Immature natural killer cell (primary cell): Measurements from ENCODE around the gene TMPRSS13. TPM values are rescaled to one million over a fixed set of nuclear protein-coding genes. Genes with fewer than 3 reads are reported as not detected.

Source experiments
- DNase-seq, 3 donors: peaks; one replicate each; pipeline ENCODE4 v3.0.0; 2022; ENCODE audit warnings: mixed read lengths in 1 of 3
- H3K27ac Mint-ChIP-seq, 6 donors: one replicate each; pipeline ENCODE4 v1.8.0; 2020; ENCODE audit warnings: mixed read lengths in 6 of 6, mild to moderate bottlenecking in 5 of 6, inconsistent platforms in 4 of 6, moderate library complexity in 3 of 6
- H3K27me3 Mint-ChIP-seq, 3 donors: one replicate each; pipeline ENCODE4 v1.8.0; 2020 to 2021; ENCODE audit warnings: low read depth in 3 of 3, mild to moderate bottlenecking in 3 of 3, mixed read lengths in 3 of 3, moderate library complexity in 3 of 3, inconsistent platforms in 1 of 3
- H3K36me3 Mint-ChIP-seq, 3 donors: one replicate each; pipeline ENCODE4 v1.8.0; 2020; ENCODE audit warnings: mixed read lengths in 3 of 3, inconsistent platforms in 2 of 3, mild to moderate bottlenecking in 2 of 3
- H3K4me1 Mint-ChIP-seq, 2 donors: one replicate each; pipeline ENCODE4 v1.8.0; 2020; ENCODE audit warnings: inconsistent platforms in 2 of 2, mild to moderate bottlenecking in 2 of 2, mixed read lengths in 2 of 2, moderate library complexity in 1 of 2
- H3K4me3 Mint-ChIP-seq, 5 donors: one replicate each; pipeline ENCODE4 v1.8.0; 2020; ENCODE audit warnings: mild to moderate bottlenecking in 5 of 5, mixed read lengths in 5 of 5, inconsistent platforms in 3 of 5, moderate library complexity in 3 of 5
- H3K9me3 Mint-ChIP-seq, 6 donors: one replicate each; pipeline ENCODE4 v1.8.0; 2020; ENCODE audit warnings: mild to moderate bottlenecking in 6 of 6, mixed read lengths in 6 of 6, inconsistent platforms in 4 of 6, moderate library complexity in 3 of 6
- polyA plus RNA-seq, 3 donors: library from polyadenylated mRNA; unstranded; fragments of 300-500 nt; fragmentation: Illumina TruSeq; gene quantifications; one replicate each; pipeline ENCODE4 v1.2.3, GENCODE V29; 2021

Gene TMPRSS13
- polyA plus RNA-seq, 3 donors from 2014 or later, result 0.20 to 0.31 TPM; not detected in 1

DNA sequence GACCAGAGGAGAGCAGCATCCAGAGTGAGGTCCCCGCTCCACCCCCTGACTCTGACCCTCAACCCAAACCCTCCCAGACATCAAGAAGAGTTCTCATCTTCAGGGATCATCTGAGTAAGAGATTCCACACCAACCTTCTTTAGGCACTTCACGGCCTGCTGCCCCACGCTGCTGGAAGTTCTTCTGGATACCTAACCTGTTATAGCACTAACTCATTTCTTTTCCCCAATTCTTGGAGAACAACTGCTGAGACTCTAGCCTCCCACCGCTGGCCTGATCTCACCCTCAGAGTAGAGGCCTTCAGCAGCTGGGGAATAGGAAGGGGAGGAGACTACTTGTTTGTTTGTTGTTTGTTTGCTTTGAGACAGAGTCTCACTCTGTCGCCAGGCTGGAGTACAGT lies 7.3 kb downstream of the TMPRSS13 start:
- no peak for DNase-seq
- Mint-ChIP-seq H3K27ac (no peak overlapping the region), H3K9me3 (no peaks in the 10 kb centered on the region), H3K4me3 (no peak overlapping the region), H3K36me3 (no peaks in the 10 kb centered on the region), H3K4me1 (no peaks in the 10 kb centered on the region), H3K27me3 (peaks cover 2 to 5% (median 3%) of the 10 kb centered on the region in 3 donors)

DNA sequence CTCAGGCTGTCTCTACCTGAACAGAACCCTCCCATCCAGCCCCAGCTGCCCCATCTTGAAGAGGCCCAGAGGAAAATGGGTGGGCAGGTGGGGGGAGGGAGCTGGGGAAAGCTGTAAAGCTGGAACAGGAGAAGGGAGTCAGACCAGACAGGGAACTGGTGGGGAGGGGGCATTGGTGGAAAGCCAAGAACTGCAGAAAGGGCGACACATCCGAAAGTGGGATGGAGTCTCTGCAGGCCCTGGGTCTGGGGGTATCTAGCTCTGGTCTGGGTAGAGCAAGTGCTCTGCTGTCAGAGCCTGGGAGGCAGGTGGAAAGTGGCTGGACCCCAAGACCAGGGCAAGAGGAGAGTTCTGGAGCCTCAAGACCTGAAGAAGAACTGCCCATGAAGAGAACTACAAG lies 7.7 kb downstream of the TMPRSS13 start:
- Mint-ChIP-seq H3K27ac (no peak overlapping the region), H3K4me1 (no peaks in the 10 kb centered on the region), H3K36me3 (no peaks in the 10 kb centered on the region), H3K27me3 (peaks cover 2 to 5% (median 3%) of the 10 kb centered on the region in 3 donors), H3K9me3 (no peaks in the 10 kb centered on the region), H3K4me3 (no peak overlapping the region)
- DNase-seq, result no peak

DNA sequence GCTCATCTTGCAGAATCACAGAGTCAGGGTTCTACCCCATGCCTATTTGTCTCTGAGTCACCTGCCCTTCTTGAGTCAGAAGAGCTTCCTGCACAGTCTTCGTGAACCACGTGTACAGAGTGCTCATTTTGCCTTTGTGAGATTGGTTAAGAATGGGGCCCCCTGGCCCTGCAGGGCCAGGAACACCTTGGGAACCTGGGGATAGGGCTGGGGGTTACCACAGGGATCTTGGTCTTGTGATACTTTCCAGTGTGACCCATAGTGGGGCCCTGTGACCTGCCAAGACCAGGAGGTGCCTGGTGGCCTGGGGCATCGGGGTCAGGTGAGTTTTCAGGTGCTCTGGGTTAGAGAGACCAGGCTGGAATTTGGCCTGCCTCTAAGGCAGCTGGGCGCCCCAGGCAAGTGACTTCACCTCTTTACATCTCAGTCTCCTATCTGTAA lies 9.4 kb downstream of the TMPRSS13 start:
- H3K27ac Mint-ChIP-seq, result no peak overlapping the region

DNA sequence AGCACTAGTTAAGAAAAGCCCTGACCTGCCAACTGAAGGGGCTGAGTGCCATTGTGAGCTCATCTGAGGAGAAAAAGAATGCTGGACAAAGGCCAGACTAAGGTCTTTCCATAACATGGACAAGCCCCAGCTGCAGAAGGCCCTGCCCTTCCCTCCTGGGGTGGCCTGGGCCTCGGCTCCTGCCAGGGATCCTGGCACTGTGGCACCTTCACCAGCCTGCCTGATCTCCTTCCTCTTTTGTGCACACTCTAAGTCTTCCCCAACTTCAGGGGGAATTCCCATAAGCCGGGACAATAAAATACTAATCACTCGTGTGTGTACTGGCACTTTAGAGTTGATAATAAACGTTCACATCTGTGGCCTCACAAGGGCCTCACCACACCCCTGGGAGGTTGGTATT lies 9.9 kb downstream of the TMPRSS13 start:
- no peaks in the 10 kb centered on the region for H3K9me3 Mint-ChIP-seq
- no peak overlapping the region for H3K27ac Mint-ChIP-seq
- no peak for DNase-seq
- peaks cover 0 to 3% (median 0%) of the 10 kb centered on the region in 3 donors for H3K27me3 Mint-ChIP-seq
- H3K4me3 Mint-ChIP-seq, result no peak overlapping the region
- no peaks in the 10 kb centered on the region for H3K4me1 Mint-ChIP-seq
- no peaks in the 10 kb centered on the region for H3K36me3 Mint-ChIP-seq

More for the DNA sequence above, 9.4 kb downstream of the TMPRSS13 start:
- Mint-ChIP-seq H3K4me3 (no peak overlapping the region), H3K4me1 (no peaks in the 10 kb centered on the region), H3K36me3 (no peaks in the 10 kb centered on the region), H3K9me3 (no peaks in the 10 kb centered on the region), H3K27me3 (peaks cover 0 to 3% (median 2%) of the 10 kb centered on the region in 3 donors)
- no peak for DNase-seq

DNA sequence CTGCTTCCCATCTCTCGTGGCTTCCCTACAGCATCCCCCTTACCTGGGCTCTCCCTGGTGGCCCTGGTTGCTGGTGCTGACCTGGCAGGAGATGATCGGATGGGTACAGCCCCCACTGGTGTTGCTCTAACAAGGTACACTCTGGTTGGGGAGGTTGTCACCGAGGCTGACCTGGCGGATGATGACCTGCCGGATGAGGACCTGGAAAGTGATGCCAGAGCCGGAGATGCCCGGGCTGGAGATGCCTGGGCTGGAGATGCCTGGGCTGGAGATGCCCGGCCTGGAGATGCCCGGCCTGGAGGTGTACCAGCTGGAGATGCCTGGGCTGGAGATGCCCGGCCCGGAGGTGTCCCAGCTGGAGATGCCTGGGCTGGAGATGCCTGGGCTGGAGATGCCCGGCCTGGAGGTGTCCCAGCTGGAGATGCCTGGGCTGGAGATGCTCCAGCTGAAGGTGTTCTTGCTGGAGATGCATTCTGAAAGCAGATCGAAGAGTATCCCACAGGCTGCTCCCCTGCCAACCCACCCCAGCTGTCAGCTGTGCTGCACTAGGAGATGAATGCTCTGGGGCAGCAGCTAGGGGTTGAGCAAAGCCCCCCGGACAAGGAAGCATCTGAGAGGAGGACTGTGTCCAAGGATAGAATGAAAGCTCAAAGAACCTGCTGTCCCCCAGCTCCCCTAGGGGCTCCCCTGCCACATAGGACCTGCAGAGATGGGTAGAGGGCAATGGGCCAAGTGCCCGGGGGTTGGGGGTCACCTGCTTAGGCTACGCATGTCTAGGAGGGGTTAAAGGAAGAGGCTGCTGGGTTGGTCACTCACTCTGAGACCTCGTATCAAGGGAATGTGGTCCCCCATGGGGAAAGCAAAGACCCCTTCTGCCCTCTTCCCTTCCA lies 10.6 kb downstream of the TMPRSS13 start:
- no peaks in the 10 kb centered on the region for H3K36me3 Mint-ChIP-seq
- no peaks in the 10 kb centered on the region for H3K4me1 Mint-ChIP-seq
- H3K27me3 Mint-ChIP-seq, result peaks cover 0 to 3% (median 0%) of the 10 kb centered on the region in 3 donors
- DNase-seq, result no peak
- H3K4me3 Mint-ChIP-seq, result no peak overlapping the region
- H3K27ac Mint-ChIP-seq, result no peak overlapping the region
- no peaks in the 10 kb centered on the region for H3K9me3 Mint-ChIP-seq

DNA sequence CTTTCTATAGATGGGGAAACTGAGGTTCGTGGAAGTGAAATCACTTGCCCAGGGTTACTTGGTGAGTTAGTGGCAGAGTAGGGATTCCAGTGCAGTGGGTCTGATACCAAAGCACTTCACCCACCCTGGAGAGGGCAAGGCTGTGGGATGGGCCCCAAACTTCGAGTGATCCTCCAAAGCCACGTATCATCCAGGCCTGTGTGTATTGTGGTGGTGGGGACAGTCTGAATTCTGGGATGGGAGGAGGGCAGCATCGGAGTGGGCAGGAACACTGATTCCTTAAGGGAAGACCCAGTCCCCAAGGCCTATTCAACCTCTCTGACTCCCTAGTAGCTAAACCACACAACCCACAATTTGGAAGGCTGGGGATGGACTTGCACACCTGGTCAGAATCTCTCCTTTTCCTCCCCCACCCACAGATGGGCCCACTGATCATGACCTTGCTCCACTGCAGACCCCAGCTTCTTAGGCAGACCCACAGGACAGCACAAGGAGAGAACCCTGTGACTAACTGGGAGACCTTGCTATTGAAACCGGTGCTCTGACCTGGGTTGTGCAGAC lies 11.5 kb downstream of the TMPRSS13 start:
- DNase-seq, result no peak
- Mint-ChIP-seq H3K27ac (no peak overlapping the region), H3K4me1 (no peaks in the 10 kb centered on the region), H3K9me3 (no peaks in the 10 kb centered on the region), H3K4me3 (no peak overlapping the region), H3K36me3 (no peaks in the 10 kb centered on the region), H3K27me3 (peaks cover 0 to 3% (median 0%) of the 10 kb centered on the region in 3 donors)

DNA sequence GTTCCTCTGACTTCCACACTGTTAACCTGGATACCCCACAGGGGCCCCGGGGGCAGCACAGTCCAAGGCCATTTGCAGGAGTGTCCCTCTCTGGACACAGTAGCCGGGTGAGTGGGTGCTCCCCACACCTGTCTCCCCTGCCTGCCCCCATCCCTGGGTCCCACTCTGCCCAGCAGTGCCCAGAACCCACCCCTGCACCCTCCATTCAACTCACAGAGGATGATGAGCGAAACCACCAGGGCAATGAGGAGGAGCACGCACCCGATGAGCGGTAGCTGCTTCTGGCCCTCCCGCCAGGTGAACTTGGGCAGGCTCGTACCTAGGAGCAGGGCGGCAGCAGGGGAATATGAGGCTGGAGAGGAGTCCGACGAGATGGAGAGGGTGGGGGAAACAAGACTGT lies 12.2 kb downstream of the TMPRSS13 start:
- peaks cover 0 to 3% (median 0%) of the 10 kb centered on the region in 3 donors for H3K27me3 Mint-ChIP-seq
- no peaks in the 10 kb centered on the region for H3K9me3 Mint-ChIP-seq
- no peaks in the 10 kb centered on the region for H3K36me3 Mint-ChIP-seq
- DNase-seq, result no peak
- no peak overlapping the region for H3K27ac Mint-ChIP-seq
- H3K4me3 Mint-ChIP-seq, result no peak overlapping the region
- H3K4me1 Mint-ChIP-seq, result no peaks in the 10 kb centered on the region

DNA sequence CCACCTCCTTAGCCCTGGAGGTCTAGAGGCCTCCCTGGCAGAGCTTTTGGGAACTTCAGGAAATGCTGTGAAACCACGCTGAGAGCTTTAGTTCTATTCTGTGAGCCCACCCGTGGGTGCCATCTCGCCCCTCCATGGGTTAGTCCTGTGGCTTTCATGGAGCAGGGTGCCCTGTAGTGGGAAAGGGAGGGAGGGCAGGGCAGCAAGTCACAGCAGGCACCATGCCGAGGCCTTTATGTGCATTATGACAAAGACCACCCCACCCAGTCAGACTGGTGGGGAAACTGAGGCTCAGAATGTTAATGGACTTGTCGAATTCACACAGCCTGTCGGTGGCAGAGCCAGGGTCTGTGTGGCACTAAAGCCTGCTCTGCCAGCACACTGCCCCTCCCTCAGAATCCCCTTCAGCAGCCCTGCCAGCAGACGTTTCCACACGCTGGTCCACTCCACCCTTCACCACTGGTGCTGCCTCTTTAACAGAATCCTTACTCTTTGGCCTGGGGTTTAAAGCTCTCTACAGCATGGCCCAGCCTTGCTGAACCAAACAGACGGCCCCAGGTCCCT lies 13.4 kb downstream of the TMPRSS13 start:
- Mint-ChIP-seq H3K4me3 (no peak overlapping the region), H3K27ac (peak overlapping the region in 2 of 6 donors; percentile 6 to 19), H3K27me3 (peaks cover 0 to 3% (median 0%) of the 10 kb centered on the region in 3 donors), H3K4me1 (no peaks in the 10 kb centered on the region), H3K9me3 (no peaks in the 10 kb centered on the region), H3K36me3 (peaks cover 0 to 2% (median 0%) of the 10 kb centered on the region in 3 donors)
- no peak for DNase-seq

DNA sequence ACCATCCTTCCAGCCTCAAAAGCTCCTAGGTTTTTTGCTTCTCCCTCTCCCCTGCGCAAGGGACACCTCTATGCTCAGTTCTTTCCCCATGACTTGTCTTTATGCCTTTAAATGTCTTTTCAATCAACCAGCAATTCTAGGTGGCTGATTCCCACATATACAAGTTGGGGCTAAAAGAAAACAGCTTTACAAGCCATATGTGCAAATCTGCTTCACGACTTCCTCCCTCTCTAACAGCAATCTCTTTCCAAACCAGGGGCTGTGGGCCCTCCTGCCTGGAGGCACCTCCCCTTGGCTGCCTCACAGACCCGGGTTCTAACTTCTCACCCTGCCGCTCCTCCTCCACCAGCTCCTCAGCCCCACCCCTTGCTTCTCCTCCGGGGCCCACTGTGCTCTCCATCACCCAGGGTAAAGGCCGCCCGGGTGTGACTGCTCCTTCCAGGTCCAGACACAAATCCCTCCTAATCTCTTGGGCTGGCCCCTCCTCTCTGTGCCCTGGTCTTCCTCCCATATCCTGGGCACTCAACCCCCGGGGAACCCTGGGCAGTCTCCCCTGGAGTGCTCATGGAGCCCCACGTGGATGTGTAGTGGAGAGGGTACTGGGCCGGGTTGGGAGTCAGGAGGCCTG lies 14.1 kb downstream of the TMPRSS13 start:
- H3K27me3 Mint-ChIP-seq, result peaks cover 0 to 3% (median 0%) of the 10 kb centered on the region in 3 donors

DNA sequence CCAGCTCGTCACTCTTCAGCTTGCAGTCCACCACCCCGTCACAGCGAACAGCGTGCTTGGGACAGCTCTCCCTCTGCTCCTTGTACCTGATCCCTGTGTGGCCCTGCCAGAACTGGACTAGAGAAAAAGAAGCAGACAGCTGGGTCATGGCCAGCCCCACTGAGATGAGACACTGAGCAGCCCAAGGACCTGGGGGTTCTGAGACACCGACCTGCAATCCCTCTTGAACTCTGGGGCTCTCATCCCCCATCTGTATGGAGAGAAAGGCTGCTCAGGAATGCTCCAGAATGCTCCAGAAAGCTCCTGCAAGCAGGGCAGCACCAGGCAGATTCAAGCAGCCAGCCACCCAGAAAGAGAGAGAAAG lies 14.8 kb downstream of the TMPRSS13 start:
- Mint-ChIP-seq H3K4me3 (no peak overlapping the region), H3K27ac (peak overlapping the region in 1 of 6 donors; percentile 90), H3K4me1 (no peaks in the 10 kb centered on the region), H3K9me3 (no peaks in the 10 kb centered on the region), H3K27me3 (peaks cover 0 to 3% (median 0%) of the 10 kb centered on the region in 3 donors), H3K36me3 (peaks cover 0 to 3% (median 0%) of the 10 kb centered on the region in 3 donors)
- DNase-seq, result no peak

More for the DNA sequence above, 14.1 kb downstream of the TMPRSS13 start:
- no peak overlapping the region for H3K4me3 Mint-ChIP-seq
- H3K27ac Mint-ChIP-seq, result peak overlapping the region in 1 of 6 donors; percentile 29
- no peaks in the 10 kb centered on the region for H3K9me3 Mint-ChIP-seq
- H3K36me3 Mint-ChIP-seq, result peaks cover 0 to 3% (median 0%) of the 10 kb centered on the region in 3 donors
- DNase-seq, result no peak
- H3K4me1 Mint-ChIP-seq, result no peaks in the 10 kb centered on the region

DNA sequence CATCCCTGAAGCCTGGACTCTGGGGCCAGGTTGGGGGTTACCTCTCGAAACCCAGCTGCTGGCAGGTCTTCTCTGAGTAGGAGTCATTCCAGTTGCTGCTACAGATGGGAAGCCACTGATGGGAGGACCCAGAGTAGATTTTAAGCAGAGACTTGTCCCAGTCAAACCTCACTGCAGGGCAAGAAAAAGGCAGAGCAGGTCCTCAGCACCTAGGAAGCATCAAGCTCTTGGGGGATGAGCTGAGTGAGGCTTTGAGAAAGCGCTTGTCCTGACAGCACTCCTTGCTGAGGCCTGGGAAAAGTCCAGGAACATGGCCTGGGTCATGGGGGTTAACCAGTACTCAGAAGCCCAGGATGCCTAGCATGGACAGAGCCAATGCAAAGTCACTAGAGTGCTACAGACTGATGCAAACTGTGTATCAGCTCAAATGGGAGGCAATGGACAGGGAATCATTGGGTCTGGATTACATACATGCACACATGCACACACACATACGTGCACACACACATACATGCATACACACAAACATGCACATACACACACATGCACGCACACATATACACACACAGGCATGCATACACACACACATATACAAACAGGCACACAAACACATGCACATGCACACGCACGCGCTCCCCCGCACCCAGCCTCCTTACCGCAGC lies 15.3 kb downstream of the TMPRSS13 start:
- Mint-ChIP-seq H3K4me3 (no peak overlapping the region), H3K4me1 (no peaks in the 10 kb centered on the region), H3K27me3 (peaks cover 0 to 1% (median 0%) of the 10 kb centered on the region in 3 donors), H3K36me3 (peaks cover 0 to 3% (median 0%) of the 10 kb centered on the region in 3 donors), H3K9me3 (no peaks in the 10 kb centered on the region), H3K27ac (peak overlapping the region in 1 of 6 donors; percentile 90)
- no peak for DNase-seq

DNA sequence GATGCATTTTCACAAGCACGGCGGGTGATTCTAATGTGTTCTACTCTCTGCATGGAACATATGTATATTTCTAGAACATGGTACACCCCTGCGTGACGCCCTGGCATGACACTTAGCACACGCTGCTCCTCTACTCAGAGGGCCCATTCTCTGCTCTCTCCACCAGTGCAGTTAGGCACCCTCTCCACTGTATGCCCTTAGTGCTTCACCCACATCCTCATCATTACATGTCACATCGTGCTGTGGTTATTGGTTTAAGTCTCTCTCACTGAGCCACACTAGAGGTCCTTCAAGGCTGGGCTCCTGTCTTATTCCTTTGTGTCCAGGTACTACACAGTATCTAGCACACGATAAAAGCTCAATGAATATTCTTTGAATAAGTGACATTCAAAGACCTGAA lies 16.7 kb downstream of the TMPRSS13 start:
- Mint-ChIP-seq H3K36me3 (peaks cover 0 to 6% (median 0%) of the 10 kb centered on the region in 3 donors), H3K9me3 (no peaks in the 10 kb centered on the region), H3K27me3 (peaks cover 0 to 1% (median 0%) of the 10 kb centered on the region in 3 donors), H3K4me3 (no peak overlapping the region), H3K27ac (no peak overlapping the region), H3K4me1 (peaks cover 0 to 3% of the 10 kb centered on the region in 2 donors)
- DNase-seq, result no peak

DNA sequence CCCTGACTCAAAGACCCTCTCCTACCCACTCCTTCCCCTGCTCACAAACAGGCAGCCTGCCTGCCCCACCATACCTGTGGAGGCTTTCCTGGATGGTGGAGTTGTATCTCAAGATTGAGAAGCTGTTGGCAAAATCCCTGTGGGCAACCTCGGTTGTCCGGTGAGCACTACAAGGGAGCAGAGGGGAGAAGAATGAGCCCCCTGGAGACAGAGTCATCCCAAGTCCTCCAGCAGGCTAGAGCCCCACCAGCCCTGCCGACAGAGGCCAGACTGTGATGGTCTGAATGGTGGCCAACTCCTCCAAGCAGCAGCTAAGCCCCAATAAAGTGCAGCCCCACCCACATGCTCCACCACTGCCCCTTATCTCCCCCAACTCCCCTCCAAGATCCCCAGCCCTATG lies 17.5 kb downstream of the TMPRSS13 start:
- H3K9me3 Mint-ChIP-seq, result no peaks in the 10 kb centered on the region
- H3K27ac Mint-ChIP-seq, result no peak overlapping the region
- peaks cover 0 to 5% of the 10 kb centered on the region in 2 donors for H3K4me1 Mint-ChIP-seq
- DNase-seq, result no peak
- no peak overlapping the region for H3K4me3 Mint-ChIP-seq
- H3K27me3 Mint-ChIP-seq, result no peaks in the 10 kb centered on the region
- H3K36me3 Mint-ChIP-seq, result peaks cover 0 to 6% (median 0%) of the 10 kb centered on the region in 3 donors
